Astrocyte of the hippocampus (primary cell): ENCODE results near the gene NAMPT.
A peak's percentile ranks its signal among the peaks of the same experiment; 100 is the strongest.
"Not testable (repeated sequence)": the region's sequence is repeated elsewhere in the genome, so short reads cannot be mapped to it uniquely, and the experiment has no call there.

ENCODE experiments used
- DNase-seq: peaks from one replicate; pipeline ENCODE4 v3.0.0; 2011; ENCODE audit warnings: low read depth, low spot score

NAMPT gene

DNA sequence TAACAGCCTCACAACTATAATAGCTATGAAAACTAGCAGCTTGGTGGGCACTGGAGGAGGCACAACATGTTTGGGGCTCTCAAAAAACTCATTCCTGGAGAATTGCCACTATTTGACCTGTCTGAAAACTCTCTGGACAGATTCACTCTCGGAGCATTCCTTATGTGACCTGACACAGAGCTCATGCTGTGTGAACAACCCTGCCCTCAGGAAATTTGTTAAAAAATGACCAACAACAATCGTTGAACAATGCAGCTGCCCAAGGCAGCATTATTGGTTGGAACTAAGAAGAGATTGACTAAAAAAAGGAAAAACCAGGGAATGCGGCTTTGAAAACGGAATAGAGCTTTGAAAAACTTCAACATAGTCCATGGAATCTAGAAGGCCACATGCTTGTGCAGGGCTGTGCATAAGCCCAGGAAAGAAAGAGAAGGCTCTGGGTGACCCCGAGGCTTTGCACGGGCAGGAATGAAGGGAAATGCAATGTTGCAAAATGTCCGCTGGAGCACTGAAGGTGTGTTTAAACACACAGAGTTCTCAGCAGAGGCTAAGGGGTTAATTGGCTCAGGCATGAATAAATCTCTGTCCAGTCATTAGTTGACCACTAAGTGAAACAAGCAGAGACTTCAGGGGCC is 52.8 kb downstream of the NAMPT start:
- DNase-seq: no peak

DNA sequence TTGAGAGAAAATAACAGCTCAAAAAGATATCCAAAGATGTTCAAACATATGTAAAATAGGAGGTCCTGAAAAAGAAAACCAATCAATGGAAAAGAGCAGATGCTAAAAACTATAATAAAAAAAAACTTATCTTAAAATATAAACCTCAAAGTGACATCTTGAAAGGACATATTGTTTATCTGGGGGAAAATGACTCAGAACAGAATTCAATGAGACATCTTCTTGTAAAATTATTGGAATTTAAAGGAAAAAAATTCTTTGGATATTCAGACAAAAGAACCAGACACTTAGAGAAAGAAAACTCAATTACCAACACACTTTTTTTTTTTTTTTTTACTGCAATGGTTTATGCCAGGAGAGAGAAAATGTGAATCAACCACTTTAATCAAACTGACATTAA is 58.9 kb downstream of the NAMPT start:
- DNase-seq: no peak

DNA sequence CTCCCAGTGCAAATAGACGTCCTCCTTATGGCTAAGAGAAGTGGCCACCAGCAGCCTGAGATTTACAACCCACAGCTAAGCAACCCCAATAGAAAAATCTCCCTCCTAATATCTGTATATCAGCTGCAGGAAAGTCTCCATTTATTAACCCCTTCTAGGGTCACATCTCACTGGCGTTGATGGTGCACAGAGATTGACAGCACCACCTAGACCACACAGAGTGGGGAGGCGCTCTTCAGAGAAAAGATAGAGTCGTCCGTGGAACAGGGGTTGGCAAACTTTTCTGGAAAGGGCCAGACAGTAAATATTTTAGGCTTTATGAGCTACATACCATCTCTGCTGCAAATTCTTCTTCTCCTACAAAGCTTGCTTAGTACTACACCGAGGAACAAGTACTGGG is 60.0 kb downstream of the NAMPT start:
- no peak for DNase-seq

DNA sequence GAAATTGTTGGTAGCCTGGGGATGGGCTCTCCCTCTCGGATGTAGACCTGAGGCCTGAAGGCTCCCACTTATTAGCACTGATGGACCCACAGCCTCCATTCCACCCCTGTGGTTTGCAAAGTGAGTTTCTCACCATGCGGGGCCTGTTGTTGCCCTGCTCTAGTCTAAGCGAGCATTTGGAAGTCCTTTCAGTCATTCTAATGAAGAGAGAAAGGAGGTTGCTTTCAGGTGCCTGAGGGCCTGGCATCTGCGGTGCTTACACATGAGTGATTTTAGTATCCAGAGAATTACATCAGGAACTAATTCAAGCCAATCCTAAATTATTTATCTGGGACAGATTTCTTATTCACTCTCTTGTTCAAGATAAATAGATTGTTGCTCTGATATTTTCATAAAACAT is 61.6 kb downstream of the NAMPT start:
- DNase-seq: no peak

DNA sequence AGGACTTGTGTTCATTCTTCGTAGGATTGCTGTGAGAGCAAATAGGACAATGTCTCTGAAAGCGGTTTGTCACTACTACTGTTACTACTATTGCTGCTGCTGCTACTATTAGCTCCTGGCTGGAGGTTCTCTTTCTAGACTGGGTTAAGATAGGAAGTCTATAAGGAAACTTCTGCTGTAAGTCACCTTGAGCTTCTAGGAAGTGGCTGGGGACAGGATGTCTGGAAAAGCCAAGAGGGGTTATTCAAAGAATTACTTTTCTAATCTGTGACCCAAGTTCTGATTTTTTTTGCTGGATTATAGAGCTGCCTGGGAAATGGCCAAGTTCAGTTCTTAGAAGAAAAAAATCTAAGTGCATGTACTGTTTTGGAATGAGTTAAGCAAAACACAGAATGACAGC is 62.2 kb downstream of the NAMPT start:
- DNase-seq: no peak

DNA sequence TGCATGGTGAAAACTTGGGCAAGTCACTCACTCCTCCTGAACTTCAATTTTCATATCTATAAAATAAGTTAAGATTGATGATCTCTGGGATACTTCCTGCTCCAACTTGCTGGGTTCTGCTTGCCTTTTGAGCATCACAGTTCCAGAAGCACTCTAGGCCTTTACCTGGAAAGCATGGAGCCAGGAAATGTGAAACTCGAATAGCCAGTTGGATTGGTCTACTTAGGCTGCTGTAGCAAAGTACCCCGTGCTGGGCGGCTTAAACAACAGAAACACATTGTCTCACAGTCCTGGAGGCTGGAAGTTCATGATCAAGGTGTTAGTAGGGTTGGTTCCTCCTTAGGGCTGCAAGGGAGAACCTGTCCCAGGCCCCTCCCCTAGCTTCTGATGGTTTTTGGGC is 64.5 kb downstream of the NAMPT start:
- no peak for DNase-seq

DNA sequence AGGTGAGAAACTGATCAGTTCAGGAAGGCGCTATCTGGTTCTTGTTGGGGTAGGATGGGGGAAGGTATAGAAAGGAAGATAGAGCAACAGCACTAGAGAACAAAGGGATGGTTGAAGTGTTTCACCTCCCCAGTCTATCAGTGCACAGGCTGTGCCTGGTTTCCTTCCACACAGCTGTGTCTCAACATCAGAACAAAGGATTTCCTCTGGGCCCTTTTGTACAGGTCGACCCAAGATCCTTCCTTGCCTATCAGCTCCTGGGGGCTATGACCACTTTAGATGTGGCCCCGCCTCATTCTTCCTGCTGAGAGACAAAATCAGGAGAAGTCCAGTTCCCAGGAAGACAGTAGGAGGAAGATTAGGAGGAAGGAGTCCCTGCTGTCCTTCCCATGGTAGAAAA is 65.6 kb downstream of the NAMPT start:
- DNase-seq: no peak

DNA sequence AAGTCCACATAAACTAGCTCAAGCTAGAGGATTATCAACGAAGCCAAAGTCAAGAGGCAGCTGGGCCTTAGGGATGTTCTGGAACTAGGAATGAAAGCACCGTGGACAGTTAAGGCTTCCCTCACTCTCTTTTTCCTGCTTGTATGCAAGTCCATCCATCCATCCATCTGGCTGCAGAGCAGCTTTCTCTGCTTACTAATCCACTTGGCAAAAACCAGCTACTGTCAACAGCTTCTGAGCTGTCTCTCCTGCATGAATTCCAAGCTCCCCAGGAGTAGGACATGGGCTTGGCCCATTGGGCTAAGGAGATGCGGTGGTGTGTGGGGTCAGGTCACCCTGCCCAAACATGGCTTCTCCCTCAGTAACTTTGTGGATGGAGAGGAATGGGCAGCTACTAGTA is 66.2 kb downstream of the NAMPT start:
- DNase-seq: no peak

DNA sequence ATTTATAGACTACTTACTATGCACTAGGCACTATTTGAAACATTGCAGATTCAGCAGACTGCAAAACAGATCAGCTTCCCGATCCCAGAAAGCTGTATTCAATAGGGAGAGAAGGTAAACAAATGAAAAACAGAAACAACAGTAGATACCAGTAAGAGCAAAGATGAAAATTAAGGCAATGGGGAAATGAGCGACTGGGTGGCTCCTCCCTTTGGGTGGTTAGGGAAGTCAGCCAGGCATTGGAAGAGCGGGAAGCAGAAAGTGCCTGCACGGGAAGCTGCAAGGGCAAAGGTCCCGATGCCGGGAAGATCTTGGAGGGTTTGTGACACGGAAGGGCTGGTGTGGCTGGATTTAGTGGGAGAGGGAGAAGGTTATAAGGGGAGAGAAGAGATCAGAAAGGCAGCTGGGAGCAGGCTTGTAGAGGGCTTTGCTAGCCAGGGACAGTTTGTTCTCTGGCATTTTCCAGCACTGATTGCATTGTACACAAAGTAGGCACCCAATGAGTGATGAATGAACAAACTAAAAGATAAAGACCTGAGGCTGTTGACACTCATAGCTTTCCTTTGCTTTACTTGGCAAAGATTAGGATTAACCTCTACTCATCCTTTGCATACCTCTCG is 67.8 kb downstream of the NAMPT start:
- peak; percentile 64 for DNase-seq

DNA sequence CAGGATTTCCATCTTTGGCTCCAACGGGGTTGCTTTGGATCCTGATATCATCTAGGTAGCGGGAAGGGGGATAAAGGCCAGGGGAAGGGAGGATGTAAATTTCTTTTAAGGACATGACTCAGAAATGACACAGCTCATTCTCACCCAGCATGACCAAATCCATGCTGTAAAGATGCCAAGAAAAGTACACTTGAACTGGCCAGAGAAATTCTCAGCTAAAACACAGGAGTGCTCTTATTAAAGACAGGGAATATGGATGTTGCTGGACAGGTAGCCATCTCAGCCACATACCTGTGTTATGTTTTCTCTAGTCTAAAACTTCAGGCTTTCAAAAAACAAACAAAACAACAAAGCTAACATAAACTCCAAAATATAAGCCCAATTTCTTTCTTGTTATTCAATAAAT is 68.3 kb downstream of the NAMPT start:
- peak; percentile 94 for DNase-seq

DNA sequence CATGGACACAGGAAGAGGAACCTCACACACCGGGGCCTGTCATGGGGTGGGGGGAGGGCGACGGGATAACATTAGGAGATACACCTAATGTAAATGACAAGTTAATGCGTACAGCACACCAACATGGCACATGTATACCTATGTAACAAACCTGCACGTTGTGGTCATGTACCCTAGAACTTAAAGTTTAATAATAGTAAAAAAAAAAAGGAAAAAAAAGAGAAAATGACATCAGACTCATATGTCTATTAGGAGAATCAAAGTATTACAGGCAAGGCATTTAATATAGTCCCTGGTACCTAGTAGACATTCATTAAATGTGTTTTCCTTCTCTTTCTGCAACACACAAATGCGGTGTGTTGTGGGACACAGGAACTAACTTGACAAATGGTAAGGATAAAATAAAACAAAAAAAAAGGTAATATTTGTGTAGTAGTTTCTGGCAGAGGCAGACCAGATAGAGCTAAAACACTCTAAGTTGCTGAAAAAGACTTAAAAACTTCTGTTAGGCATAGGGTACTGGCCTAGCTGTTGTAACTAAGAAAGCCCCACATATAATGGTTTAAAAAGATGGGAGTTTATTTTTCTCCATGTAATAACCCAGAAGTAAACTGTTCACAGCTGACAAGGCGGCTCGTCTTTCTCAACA is 68.8 kb downstream of the NAMPT start:
- DNase-seq: no peak

DNA sequence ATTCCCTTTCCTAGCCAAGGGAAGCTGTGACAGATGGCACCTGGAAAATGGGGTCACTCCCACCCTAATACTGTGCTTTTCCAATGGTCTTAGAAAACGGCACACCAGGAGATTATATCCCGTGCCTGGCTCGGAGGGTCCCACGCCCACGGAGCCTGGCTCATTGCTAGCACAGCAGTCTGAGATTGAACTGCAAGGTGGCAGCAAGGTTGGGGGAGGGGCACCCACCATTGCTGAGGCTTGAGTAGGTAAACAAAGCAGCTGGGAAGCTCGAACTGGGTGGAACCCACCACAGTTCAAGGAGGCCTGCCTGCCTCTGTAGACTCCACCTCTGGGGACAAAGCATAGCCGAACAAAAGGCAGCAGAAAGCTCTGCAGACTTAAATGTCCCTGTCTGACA is 75.8 kb downstream of the NAMPT start:
- not testable (repeated sequence) for DNase-seq

DNA sequence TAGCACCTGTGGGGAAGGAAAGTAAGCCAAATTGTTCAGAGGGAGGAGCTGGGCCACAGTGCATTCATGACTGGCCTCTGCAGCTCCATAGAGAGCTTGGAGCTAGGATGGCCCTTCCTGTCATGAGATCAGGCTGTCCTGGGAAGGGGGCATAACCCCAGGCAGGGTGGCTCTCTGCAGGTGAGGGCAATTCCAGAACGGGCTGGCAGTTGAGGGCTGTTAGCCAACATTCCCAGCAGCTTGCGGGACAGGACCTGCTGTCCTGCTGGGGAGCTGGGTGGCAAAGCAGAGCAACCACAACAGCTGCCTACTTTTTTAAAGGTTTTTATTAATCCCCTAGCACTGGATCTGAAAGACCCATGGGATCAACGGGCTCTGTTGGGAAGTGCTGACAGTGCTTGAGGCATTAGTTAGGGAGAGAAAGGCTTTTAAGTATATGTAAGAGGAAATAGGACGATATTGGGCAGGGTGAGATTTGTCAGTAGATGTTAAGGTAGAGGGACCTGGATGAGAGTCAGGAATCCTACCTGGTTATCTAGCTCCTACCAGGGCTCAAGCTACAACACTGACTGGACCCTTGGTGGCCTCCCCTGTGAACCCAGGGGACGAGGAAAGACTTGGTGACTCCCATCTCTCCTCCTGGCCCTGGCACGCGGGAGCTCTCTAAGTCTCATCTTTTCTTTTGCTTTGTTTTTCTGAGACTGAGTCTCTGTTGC is 77.8 kb downstream of the NAMPT start:
- no peak for DNase-seq

DNA sequence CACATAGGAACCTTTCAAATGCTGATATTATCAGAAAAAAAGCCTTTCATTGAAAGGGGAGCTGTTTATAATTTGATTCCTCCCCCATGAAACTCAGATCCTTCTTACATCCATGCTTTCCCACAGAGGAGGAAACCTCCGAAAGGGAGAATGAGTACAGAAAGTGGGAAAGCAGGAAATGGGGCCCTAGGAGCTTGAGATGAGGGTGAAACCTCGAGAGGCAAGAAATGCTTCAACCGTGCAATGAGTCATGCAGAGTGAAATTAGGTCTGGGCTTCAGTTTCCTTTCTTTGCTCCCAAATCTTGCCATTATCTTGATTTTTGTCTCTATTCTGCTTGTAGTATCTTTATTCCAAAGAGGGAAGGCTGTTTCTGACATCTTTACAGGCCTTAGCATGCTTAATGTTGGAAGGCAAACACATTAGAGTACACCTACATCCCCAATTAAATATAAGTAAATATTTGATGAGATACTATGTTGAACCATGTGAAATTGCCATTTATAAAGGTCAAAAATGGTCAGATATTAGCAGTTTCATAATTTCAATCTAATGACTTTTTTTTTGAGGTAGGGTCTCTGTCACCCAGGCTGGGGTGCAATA is 79.1 kb downstream of the NAMPT start:
- no peak for DNase-seq

DNA sequence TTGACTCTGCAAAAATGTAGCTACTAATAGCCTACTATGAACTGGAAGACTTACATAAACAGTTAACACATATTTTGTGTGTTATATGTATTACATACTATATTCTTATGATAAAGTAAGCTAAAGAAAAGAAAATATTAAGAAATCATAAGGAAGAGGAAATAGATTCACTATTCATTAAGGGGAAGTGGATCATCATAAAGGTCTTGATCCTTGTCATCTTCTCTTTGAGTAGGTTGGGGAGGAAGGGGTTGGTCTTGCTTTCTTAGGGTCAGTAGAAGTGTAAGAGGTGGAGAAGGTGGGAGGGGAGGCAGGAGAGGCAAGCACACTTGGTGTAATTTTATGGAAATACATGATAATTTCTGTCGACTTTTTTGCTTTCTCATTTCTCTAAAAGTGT is 81.3 kb downstream of the NAMPT start:
- DNase-seq: no peak

DNA sequence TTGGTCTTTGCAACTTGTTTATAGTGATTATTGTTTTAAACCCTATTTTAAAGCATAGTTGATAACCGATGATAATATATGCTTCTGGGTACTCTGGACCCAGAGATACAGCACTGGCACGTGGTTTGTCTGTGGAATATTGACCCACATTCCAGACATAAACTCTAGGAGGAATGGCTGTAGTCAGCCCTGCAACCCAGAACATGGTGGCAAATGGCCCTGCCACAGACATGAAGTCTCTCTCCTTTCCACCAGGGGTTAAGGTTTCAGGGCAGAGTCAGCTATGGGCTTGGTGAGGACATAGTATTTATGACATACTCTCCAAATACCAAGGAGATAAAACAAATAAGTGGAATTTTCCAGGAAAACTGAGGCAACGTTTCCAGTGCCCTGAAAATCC is 83.6 kb downstream of the NAMPT start:
- no peak for DNase-seq

DNA sequence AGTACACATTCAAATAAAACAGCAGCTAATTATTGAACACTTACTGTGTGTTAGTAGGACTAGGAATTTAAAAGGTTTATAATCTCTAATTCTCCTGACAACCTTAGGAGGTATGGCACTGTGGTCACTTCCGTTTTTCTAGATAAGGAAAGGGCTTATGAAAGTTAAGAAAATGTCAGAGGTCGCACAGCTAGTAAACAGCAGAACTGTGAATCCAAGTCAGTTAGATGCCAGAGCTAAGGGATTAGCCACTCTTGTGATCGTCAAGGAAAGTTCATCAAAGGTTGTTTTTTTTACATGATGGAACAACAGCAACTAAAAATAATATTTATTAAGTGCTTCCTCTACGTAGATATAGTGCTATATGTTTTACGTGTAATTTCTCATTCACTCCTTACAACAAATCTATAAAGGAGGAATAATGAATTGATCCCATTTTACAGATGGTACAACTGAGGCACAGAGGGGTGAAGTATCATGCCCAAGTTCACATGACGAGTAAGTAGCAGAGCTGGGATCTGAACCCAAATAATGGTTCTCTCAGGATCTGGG is 84.9 kb downstream of the NAMPT start:
- DNase-seq: no peak

DNA sequence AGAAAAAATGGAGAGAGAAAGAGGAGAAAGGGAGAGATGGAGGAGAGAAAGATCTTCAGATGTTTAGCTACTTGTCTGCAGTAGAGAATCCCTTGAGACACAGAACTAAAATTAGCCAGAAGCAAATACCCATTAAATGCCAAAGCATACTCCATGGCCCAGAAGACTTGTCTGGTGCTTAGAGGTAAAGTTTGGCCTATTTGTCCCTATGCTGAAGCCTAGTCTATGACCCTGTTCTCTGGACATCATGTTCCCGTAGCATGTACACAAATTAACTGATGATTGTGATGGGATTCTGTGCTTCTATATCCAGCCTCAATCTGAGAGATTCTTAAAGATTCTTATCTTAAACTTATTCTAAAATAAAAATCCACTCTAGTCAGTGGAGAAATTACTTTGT is 85.8 kb downstream of the NAMPT start:
- DNase-seq: no peak
